Natural killer cell (primary cell): ENCODE results near the gene CDX2. TPM values are rescaled to one million over a fixed set of nuclear protein-coding genes. Genes with fewer than 3 reads are reported as not detected.

Source experiments
- ATAC-seq, 3 donors: fragments of 150-1000 bp in 2 of 3; fragments of 200-7000 bp in 1 of 3; cut with Tn5 transposase; 1 replicate in 1 of 3; 2 replicates in 2 of 3; pipeline ENCODE4 v1.10.0; 2021; ENCODE audit warnings: mild to moderate bottlenecking in 2 of 3, moderate library complexity in 2 of 3
- DNase-seq, 2 donors: peaks; one replicate each; pipeline versions ENCODE4 v3.0.0 to v3.0.0-alpha.2; 2013 to 2021; ENCODE audit warnings: mixed read lengths in 1 of 2
- H3K27ac ChIP-seq: one replicate; pipeline ENCODE4 v1.5.1; 2013; ENCODE audit warnings: mild to moderate bottlenecking, low read length
- H3K27me3 ChIP-seq: one replicate; pipeline ENCODE4 v1.6.1; 2013; ENCODE audit warnings: low read length; ENCODE audit not compliant: control insufficient read depth, insufficient read depth
- H3K36me3 ChIP-seq: one replicate; pipeline ENCODE4 v1.6.1; 2013; ENCODE audit warnings: low read length; ENCODE audit not compliant: control insufficient read depth, insufficient read depth
- H3K4me1 ChIP-seq: one replicate; pipeline ENCODE4 v1.6.1; 2013; ENCODE audit warnings: low read length; ENCODE audit not compliant: control insufficient read depth, insufficient read depth
- H3K4me3 ChIP-seq: one replicate; pipeline ENCODE4 v1.5.1; 2013; ENCODE audit warnings: low read length
- H3K9me3 ChIP-seq: one replicate; pipeline ENCODE4 v1.6.1; 2013; ENCODE audit warnings: low read length; ENCODE audit not compliant: control insufficient read depth, insufficient read depth
- H3K27ac Mint-ChIP-seq, 2 donors: one replicate each; pipeline ENCODE4 v1.8.0; 2022; ENCODE audit warnings: mild to moderate bottlenecking in 2 of 2, mixed read lengths in 2 of 2, moderate library complexity in 1 of 2
- H3K27me3 Mint-ChIP-seq, 2 donors: one replicate each; pipeline ENCODE4 v1.8.0; 2022; ENCODE audit warnings: low read depth in 2 of 2, mixed read lengths in 2 of 2
- H3K36me3 Mint-ChIP-seq: one replicate; pipeline ENCODE4 v1.8.0; 2022; ENCODE audit warnings: mixed read lengths
- H3K4me1 Mint-ChIP-seq, 2 donors: one replicate each; pipeline ENCODE4 v1.8.0; 2022; ENCODE audit warnings: mixed read lengths in 2 of 2
- H3K4me3 Mint-ChIP-seq: one replicate; pipeline ENCODE4 v1.8.0; 2022; ENCODE audit warnings: mild to moderate bottlenecking, moderate library complexity, mixed read lengths
- H3K9me3 Mint-ChIP-seq, 2 donors: one replicate each; pipeline ENCODE4 v1.8.0; 2022; ENCODE audit warnings: mixed read lengths in 2 of 2
- WGBS: methylation state at CpG from one replicate; pipeline ENCODE4 v1.1.7; 2013; ENCODE audit warnings: missing lambda C conversion rate; ENCODE audit not compliant: insufficient coverage; 5-methylcytosine and 5-hydroxymethylcytosine counted together
- intact Hi-C: fragments of 100-400 bp; cut with micrococcal nuclease; formaldehyde crosslinking; loops from one replicate; pipeline ENCODE4 v1.14.2; 2022
- total RNA-seq, 4 donors: library from RNA; stranded (reverse); fragments of 120-200 nt in 1 of 4; gene quantifications; one replicate each; pipeline versions ENCODE4 v1.2.3 to v1.2.4, GENCODE V29; 2013 to 2022
- TF ChIP-seq, protein P1 (sequence below): fragments of 200-600 bp; IDR thresholded peaks from one replicate; pipeline ENCODE4 v1.8.0; 2022; ENCODE audit warnings: antibody characterized with exemption

Gene CDX2
- total RNA-seq, 3 donors from 2014 or later (not counting 1 experiment from before 2014, with no cell fraction given): not detected

DNA sequence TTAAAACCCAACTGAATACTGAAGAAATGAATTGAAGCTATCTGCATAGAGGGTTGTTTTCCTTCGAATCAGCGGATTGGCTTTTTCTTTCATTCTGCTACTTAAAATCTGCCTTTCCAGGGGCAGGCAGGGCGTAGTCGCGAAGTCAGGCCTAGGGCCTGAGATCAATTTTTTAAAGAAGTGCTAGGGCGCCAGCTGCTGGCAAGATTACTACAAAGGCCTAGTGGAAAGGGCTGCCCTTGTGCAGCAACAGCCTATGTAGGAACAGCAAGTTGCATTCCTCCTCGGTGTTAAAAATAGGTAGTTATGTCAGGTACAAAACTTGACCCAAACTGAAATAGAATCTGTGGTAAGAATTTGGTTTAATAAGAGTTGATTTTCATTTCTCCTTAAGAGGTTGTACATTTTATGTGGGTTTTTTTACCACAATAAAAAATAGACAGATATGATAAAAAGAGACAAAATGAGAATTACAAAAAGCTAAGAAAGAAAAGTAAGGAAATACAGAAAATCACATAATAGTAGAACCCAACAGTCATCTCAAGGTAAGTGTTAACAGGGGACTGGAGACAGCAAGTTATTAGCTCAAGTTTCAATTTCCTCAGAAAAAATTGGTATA lies 28.9 kb upstream of the CDX2 start:
- no peak overlapping the region for H3K4me3 ChIP-seq
- H3K27ac ChIP-seq: no peak overlapping the region
- intact Hi-C loops: no loop called here
- Mint-ChIP-seq H3K9me3 (no peaks in the 10 kb centered on the region), H3K27me3 (peaks cover 0 to 2% of the 10 kb centered on the region in 2 donors), H3K4me3 (no peak overlapping the region), H3K36me3 (no peaks in the 10 kb centered on the region), H3K4me1 (no peaks in the 10 kb centered on the region), H3K27ac (no peak overlapping the region)
- DNase-seq: peak in 1 of 2 donors; percentile 26
- H3K36me3 ChIP-seq: no peaks in the 10 kb centered on the region
- ATAC-seq: peak in 1 of 3 donors; percentile 41
- no peaks in the 10 kb centered on the region for H3K27me3 ChIP-seq
- no peaks in the 10 kb centered on the region for H3K9me3 ChIP-seq
- TF ChIP-seq, protein P1, sequence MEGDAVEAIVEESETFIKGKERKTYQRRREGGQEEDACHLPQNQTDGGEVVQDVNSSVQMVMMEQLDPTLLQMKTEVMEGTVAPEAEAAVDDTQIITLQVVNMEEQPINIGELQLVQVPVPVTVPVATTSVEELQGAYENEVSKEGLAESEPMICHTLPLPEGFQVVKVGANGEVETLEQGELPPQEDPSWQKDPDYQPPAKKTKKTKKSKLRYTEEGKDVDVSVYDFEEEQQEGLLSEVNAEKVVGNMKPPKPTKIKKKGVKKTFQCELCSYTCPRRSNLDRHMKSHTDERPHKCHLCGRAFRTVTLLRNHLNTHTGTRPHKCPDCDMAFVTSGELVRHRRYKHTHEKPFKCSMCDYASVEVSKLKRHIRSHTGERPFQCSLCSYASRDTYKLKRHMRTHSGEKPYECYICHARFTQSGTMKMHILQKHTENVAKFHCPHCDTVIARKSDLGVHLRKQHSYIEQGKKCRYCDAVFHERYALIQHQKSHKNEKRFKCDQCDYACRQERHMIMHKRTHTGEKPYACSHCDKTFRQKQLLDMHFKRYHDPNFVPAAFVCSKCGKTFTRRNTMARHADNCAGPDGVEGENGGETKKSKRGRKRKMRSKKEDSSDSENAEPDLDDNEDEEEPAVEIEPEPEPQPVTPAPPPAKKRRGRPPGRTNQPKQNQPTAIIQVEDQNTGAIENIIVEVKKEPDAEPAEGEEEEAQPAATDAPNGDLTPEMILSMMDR: no peak
- 75% methylated on average over 7 of the region's 7 CpGs for WGBS
- no peaks in the 10 kb centered on the region for H3K4me1 ChIP-seq

DNA sequence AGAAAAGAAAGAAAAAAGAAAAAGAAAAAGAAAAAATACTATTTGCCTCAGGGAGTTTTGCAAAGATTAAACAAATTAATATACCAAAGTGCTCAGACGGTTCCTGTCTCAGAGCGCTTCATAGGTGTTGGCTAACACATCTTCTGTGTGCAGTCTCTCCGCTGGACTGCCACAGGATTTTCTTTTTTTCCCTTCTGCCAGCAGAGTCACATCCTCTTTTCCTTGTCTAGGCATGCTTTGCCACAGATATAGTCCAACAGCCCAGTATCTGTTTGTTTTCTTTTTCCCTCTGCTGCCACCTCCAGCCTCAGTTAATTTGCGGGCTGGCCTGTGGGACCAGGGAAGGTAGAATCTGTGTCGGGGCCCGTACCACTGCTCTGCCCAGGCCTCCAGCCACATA lies 22.8 kb upstream of the CDX2 start:
- Histone ChIP-seq H3K4me1 (no peaks in the 10 kb centered on the region), H3K36me3 (no peaks in the 10 kb centered on the region), H3K9me3 (no peaks in the 10 kb centered on the region), H3K27ac (no peak overlapping the region), H3K27me3 (no peaks in the 10 kb centered on the region), H3K4me3 (no peak overlapping the region)
- Mint-ChIP-seq H3K9me3 (no peaks in the 10 kb centered on the region), H3K36me3 (no peaks in the 10 kb centered on the region), H3K4me1 (no peaks in the 10 kb centered on the region), H3K27me3 (peaks cover 2 to 10% of the 10 kb centered on the region in 2 donors), H3K4me3 (no peak overlapping the region), H3K27ac (no peak overlapping the region)
- 87% methylated on average over 6 of the region's 6 CpGs for WGBS
- no peak for ATAC-seq
- intact Hi-C loops: no loop called here
- TF ChIP-seq, protein P1: no peak
- no peak for DNase-seq

GRCh38 chr13:27988520-27988919 lies 19.4 kb upstream of the CDX2 start, which contains the start of gene URAD:
TSS of gene URAD (minus strand) at chr13:27988693. CDS start at chr13:27988637, 56 bp downstream.
- H3K36me3 Mint-ChIP-seq: no peaks in the 10 kb centered on the region
- DNase-seq: no peak
- no peak within 1 kb of the TSS for H3K4me3 ChIP-seq
- H3K4me1 ChIP-seq: no peaks in the 10 kb centered on the region
- TF ChIP-seq, protein P1: no peak
- no peak within 1 kb of the TSS for H3K4me3 Mint-ChIP-seq
- no peaks in the 10 kb centered on the region for H3K27me3 ChIP-seq
- no peaks in the 10 kb centered on the region for H3K9me3 ChIP-seq
- H3K36me3 ChIP-seq: no peaks in the 10 kb centered on the region
- H3K4me1 Mint-ChIP-seq: no peaks in the 10 kb centered on the region
- WGBS: 84% methylated on average over 11 of the region's 11 CpGs
- H3K27me3 Mint-ChIP-seq: peaks cover 3 to 16% of the 10 kb centered on the region in 2 donors
- H3K27ac Mint-ChIP-seq: no peak within 1 kb of the TSS
- H3K27ac ChIP-seq: no peak within 1 kb of the TSS
- ATAC-seq: no peak
- H3K9me3 Mint-ChIP-seq: no peaks in the 10 kb centered on the region
- intact Hi-C loops: no loop called here

DNA sequence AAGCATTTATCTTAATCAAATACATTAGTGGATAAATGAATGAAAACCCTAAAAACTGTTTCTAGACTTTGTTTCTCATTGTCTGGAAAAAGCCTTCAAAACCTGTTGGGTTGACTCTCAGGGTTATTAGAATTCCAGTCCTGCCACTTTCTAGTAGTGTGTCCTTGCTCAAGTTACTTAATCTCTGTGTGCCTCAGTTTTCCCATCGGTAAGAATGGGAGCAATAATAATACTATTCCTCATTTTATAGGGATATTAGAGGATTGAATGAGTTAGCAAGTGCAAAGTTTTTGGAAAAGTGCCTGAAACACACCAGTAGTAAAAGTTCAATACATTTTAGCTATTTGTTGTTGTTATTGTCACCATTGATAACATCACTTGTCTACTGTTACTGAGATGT lies 16.5 kb upstream of the CDX2 start:
- H3K4me3 ChIP-seq: no peak overlapping the region
- no peaks in the 10 kb centered on the region for H3K36me3 ChIP-seq
- no CpG with 5 or more reads among the region's 1 CpG for WGBS
- Mint-ChIP-seq H3K27me3 (peaks cover 29 to 45% of the 10 kb centered on the region in 2 donors), H3K36me3 (no peaks in the 10 kb centered on the region), H3K4me1 (no peaks in the 10 kb centered on the region), H3K9me3 (no peaks in the 10 kb centered on the region), H3K27ac (no peak overlapping the region), H3K4me3 (no peak overlapping the region)
- no peaks in the 10 kb centered on the region for H3K9me3 ChIP-seq
- DNase-seq: no peak
- no peaks in the 10 kb centered on the region for H3K4me1 ChIP-seq
- TF ChIP-seq, protein P1: no peak
- H3K27ac ChIP-seq: no peak overlapping the region
- no peak for ATAC-seq
- H3K27me3 ChIP-seq: peaks cover 3% of the 10 kb centered on the region
- intact Hi-C loops: loop anchor here (2.0 kb wide), 2 partner anchors 155 to 1001 kb away; no protein-coding TSS in a partner anchor
